ENCODE measurements around the gene KRT33A. TPM values are rescaled to one million over a fixed set of nuclear protein-coding genes. Genes with fewer than 3 reads are reported as not detected.

KRT33A gene
- total RNA-seq, 1 experiment from 2014 or later, result not detected

- no peaks in the 10 kb centered on the region for H3K4me1 ChIP-seq (ENCODE audit: insufficient read depth, low read length)
- H4K8ac ChIP-seq (replicated peaks; ENCODE audit: insufficient read length, low read depth, low read length), result no peak overlapping the region
- H3K9me3 ChIP-seq (ENCODE audit: control insufficient read depth, low read depth, low read length), result no peaks in the 10 kb centered on the region
- no peaks in the 10 kb centered on the region for H3K79me2 ChIP-seq (ENCODE audit: insufficient read depth, low read length)
- H3K27ac ChIP-seq (ENCODE audit: insufficient read length, low read depth, low read length), result no peak overlapping the region
- H3T11ph ChIP-seq (ENCODE audit: low read length), result no peak overlapping the region
- no peaks in the 10 kb centered on the region for H3K23me2 ChIP-seq (ENCODE audit: insufficient read length, low read depth, low read length, poor library complexity, severe bottlenecking)
- no peak overlapping the region for H2BK120ac ChIP-seq (ENCODE audit: low read depth, low read length, poor library complexity, severe bottlenecking)
- H3K9ac ChIP-seq (ENCODE audit: extremely low read depth, insufficient read length, low read length), result no peak overlapping the region
- no peak overlapping the region for H3K4ac ChIP-seq (ENCODE audit: low read depth, low read length)
- no peak overlapping the region for H3K4me2 ChIP-seq (ENCODE audit: insufficient read depth, insufficient read length, low read length)
- DNase-seq, result peak; percentile 46
- H2BK12ac ChIP-seq (ENCODE audit: insufficient read length, low read depth, low read length), result no peak overlapping the region
- H4K5ac ChIP-seq (ENCODE audit: insufficient read length, low read depth, low read length), result no peak overlapping the region
- H2AK5ac ChIP-seq (ENCODE audit: insufficient read length, low read length), result no peak overlapping the region
- H2AFZ ChIP-seq (ENCODE audit: low read length), result no peak overlapping the region
- peaks cover 0 to 2% of the 10 kb centered on the region in 2 experiments; a peak in 2 of 5 replicates for H3K9me3 Mint-ChIP-seq
- H3K4me3 Mint-ChIP-seq, result no peak overlapping the region
- no peaks in the 10 kb centered on the region for H3K36me3 Mint-ChIP-seq (ENCODE audit: insufficient read depth in 1 of 3, low read depth in 3 of 3)
- TF ChIP-seq CTCF (conservative IDR thresholded peaks at IDR 0.05), result 0 out of 3 replicates have a peak, but pooled peaks have one; percentile 14
- H3K18ac ChIP-seq (ENCODE audit: insufficient read length, low read depth, low read length), result no peak overlapping the region
- no peak overlapping the region for H3K27ac Mint-ChIP-seq
- H2BK20ac ChIP-seq (ENCODE audit: low read depth, low read length, poor library complexity, severe bottlenecking), result no peak overlapping the region
- H3K14ac ChIP-seq (ENCODE audit: insufficient read depth, low read length), result no peak overlapping the region
- no peaks in the 10 kb centered on the region for H4K20me1 ChIP-seq (ENCODE audit: control insufficient read depth, insufficient read depth, insufficient read length)
- H2BK5ac ChIP-seq (ENCODE audit: insufficient read length, low read length), result no peak overlapping the region
- no peaks in the 10 kb centered on the region for H3K27me3 ChIP-seq (ENCODE audit: insufficient read depth, low read length)
- no peaks in the 10 kb centered on the region for H3K79me1 ChIP-seq (ENCODE audit: insufficient read depth, low read depth, low read length, poor library complexity, severe bottlenecking)
- no peaks in the 10 kb centered on the region for H3K27me3 Mint-ChIP-seq (ENCODE audit: low read depth)
- no CpG with 5 or more reads among the region's 20 CpGs for WGBS (ENCODE audit: extremely low coverage, insufficient read length, low lambda C conversion rate)
- H4K91ac ChIP-seq (ENCODE audit: insufficient read length, low read depth, low read length), result no peak overlapping the region
- H2BK15ac ChIP-seq (ENCODE audit: low read depth, low read length), result no peak overlapping the region
- H3K4me1 Mint-ChIP-seq, result peaks cover 0 to 10% of the 10 kb centered on the region in 2 experiments; a peak in 1 of 4 replicates
- no peak overlapping the region for H3K56ac ChIP-seq (ENCODE audit: insufficient read length, low read depth, low read length)
- H3K23ac ChIP-seq (ENCODE audit: insufficient read length, low read depth, low read length), result no peak overlapping the region
Measured at GRCh38 chr17:41298458-41299135, 52.0 kb downstream of the KRT33A start.
